Endothelial cell of umbilical vein (primary cell): ENCODE data around the gene HOXD4. TPM values are rescaled to one million over a fixed set of nuclear protein-coding genes. Genes with fewer than 3 reads are reported as not detected.

Source experiments
- BruUV-seq: library from RNA; stranded (reverse); fragments of 400-500 nt; replicated peaks from 2 replicates; lab custom pipeline; 2021; lab: Mats Ljungman, UMichigan
- CTCF ChIA-PET: fragments of 300-600, 350-600 bp; sonication (Branson Sonifier 250); formaldehyde crosslinking; loops from one replicate; lab custom pipeline; 2021; ENCODE audit warnings: antibody characterized with exemption, inconsistent platforms; lab: Charles Lee
- POLR2A ChIA-PET: fragments of 300-600, 350-600 bp; sonication (Branson Sonifier 250); formaldehyde crosslinking; loops from one replicate; lab custom pipeline; 2021; ENCODE audit warnings: antibody characterized with exemption, inconsistent platforms; lab: Charles Lee
- DNase-seq: peaks from one replicate; pipeline ENCODE4 v3.0.0-alpha.2; 2011; ENCODE audit warnings: low read depth, low spot score
- FAIRE-seq: peaks from 2 replicates; lab custom pipeline; 2011; peaks lifted over from hg19 to GRCh38; lab: Jason Lieb, UNC
- H2AFZ ChIP-seq: 2 replicates; pipeline ENCODE4 v1.6.0; 2012; ENCODE audit warnings: low read depth, low read length, control low read depth, inconsistent platforms
- H3K27ac ChIP-seq: 2 replicates; pipeline ENCODE4 v1.5.1; 2011; ENCODE audit warnings: low read depth, mild to moderate bottlenecking, control low read depth, low read length, moderate library complexity; ENCODE audit not compliant: insufficient read depth
- H3K27me3 ChIP-seq, 2 experiments: 2 replicates each; pipeline versions ENCODE4 v1.6.0 to v1.6.1; 2011; ENCODE audit warnings: low read length in 2 of 2, mixed read lengths in 1 of 2; ENCODE audit not compliant: control insufficient read depth in 2 of 2, insufficient read depth in 2 of 2
- H3K36me3 ChIP-seq, 2 experiments: 2 replicates in 1 of 2; 3 replicates in 1 of 2; pipeline ENCODE4 v1.5.1; 2011; ENCODE audit warnings: low read length in 2 of 2, mild to moderate bottlenecking in 1 of 2, moderate library complexity in 1 of 2; ENCODE audit not compliant: control insufficient read depth in 2 of 2, insufficient read depth in 2 of 2; ENCODE audit errors: extremely low read depth in 1 of 2
- H3K4me1 ChIP-seq: 3 replicates; pipeline ENCODE4 v1.5.1; 2011; ENCODE audit warnings: mild to moderate bottlenecking, low read length; ENCODE audit not compliant: control insufficient read depth, insufficient read depth; ENCODE audit errors: extremely low read depth
- H3K4me2 ChIP-seq: 2 replicates; pipeline ENCODE4 v1.6.1; 2011; ENCODE audit warnings: low read length, control low read depth, mixed read lengths; ENCODE audit not compliant: insufficient read depth
- H3K4me3 ChIP-seq, 3 experiments: fragments of 200-600 bp in 1 of 3; sonication (generic), shearing (Covaris generic) in 1 of 3; replicated peaks in 1 of 3; 2 replicates each; pipeline ENCODE4 v1.5.1; 2011 to 2016; ENCODE audit warnings: control low read depth in 3 of 3, low read length in 3 of 3, mild to moderate bottlenecking in 2 of 3, inconsistent platforms in 1 of 3, low read depth in 1 of 3, moderate library complexity in 1 of 3; ENCODE audit not compliant: insufficient read depth in 1 of 3
- H3K79me2 ChIP-seq: 2 replicates; pipeline ENCODE4 v1.6.0; 2012; ENCODE audit warnings: low read length, inconsistent platforms; ENCODE audit not compliant: control insufficient read depth, insufficient read depth
- H3K9ac ChIP-seq: replicated peaks from 2 replicates; pipeline ENCODE3; 2011; ENCODE audit warnings: low read length, control low read depth; ENCODE audit not compliant: insufficient read depth; ENCODE audit errors: extremely low read depth
- H3K9me1 ChIP-seq: replicated peaks from 3 replicates; pipeline ENCODE4 v1.6.0; 2011; ENCODE audit warnings: mild to moderate bottlenecking, low read length; ENCODE audit not compliant: control insufficient read depth, insufficient read depth; ENCODE audit errors: extremely low read depth
- H3K9me3 ChIP-seq: replicated peaks from 2 replicates; pipeline ENCODE4 v1.5.1; 2012; ENCODE audit warnings: low read length, inconsistent platforms; ENCODE audit not compliant: control insufficient read depth, insufficient read depth
- H4K20me1 ChIP-seq: replicated peaks from 2 replicates; pipeline ENCODE3; 2011; ENCODE audit warnings: mild to moderate bottlenecking, low read length; ENCODE audit not compliant: control insufficient read depth, insufficient read depth; ENCODE audit errors: extremely low read depth
- EZH2 ChIP-seq: IDR thresholded peaks from 2 replicates; pipeline ENCODE4 v1.6.1; 2012; ENCODE audit warnings: borderline replicate concordance, low read depth, mild to moderate bottlenecking, moderate library complexity, low read length, inconsistent platforms; ENCODE audit not compliant: severe bottlenecking
- dilution Hi-C: fragments of 300-500 bp; cut with MboI; formaldehyde crosslinking; loops from one replicate; pipeline ENCODE4 v1.15.0; 2019; ENCODE audit warnings: low sequenced_read_pairs; ENCODE audit not compliant: extremely low pct_ligation_motif_present
- intact Hi-C: fragments of 100-400 bp; cut with micrococcal nuclease; formaldehyde crosslinking; loops from one replicate; pipeline ENCODE4 v1.10.0; 2022
- polyA plus RNA-seq, 4 experiments: library from polyadenylated mRNA; depleted of rRNA in 3 of 4; stranded (reverse) in 3 of 4; unstranded in 1 of 4; fragments of >200 nt; gene quantifications; 2 replicates each; pipeline versions ENCODE4 v1.2.1 to v1.2.3, GENCODE V29; 2011 to 2012; ENCODE audit warnings: missing spikeins in 1 of 4
- total RNA-seq: library from RNA; stranded (reverse); gene quantifications from 2 replicates; pipeline ENCODE4 v1.2.3, GENCODE V29; 2021
- TF ChIP-seq, protein P1 (sequence below), 2 donors: IDR thresholded peaks; 1 replicate in 1 of 2; 2 replicates in 1 of 2; pipeline ENCODE4 v1.5.1; 2011; ENCODE audit warnings: low read length in 2 of 2, mild to moderate bottlenecking in 2 of 2, moderate library complexity in 2 of 2, control low read depth in 1 of 2, inconsistent platforms in 1 of 2, low read depth in 1 of 2; ENCODE audit not compliant: insufficient read depth in 1 of 2; ENCODE audit errors: extremely low read depth in 1 of 2

HOXD4 gene
- total and polyA plus RNA-seq, 2 donors (not counting 3 experiments of a cell fraction or from before 2014, with no cell fraction given), result 7.6 to 13.7 TPM

DNA sequence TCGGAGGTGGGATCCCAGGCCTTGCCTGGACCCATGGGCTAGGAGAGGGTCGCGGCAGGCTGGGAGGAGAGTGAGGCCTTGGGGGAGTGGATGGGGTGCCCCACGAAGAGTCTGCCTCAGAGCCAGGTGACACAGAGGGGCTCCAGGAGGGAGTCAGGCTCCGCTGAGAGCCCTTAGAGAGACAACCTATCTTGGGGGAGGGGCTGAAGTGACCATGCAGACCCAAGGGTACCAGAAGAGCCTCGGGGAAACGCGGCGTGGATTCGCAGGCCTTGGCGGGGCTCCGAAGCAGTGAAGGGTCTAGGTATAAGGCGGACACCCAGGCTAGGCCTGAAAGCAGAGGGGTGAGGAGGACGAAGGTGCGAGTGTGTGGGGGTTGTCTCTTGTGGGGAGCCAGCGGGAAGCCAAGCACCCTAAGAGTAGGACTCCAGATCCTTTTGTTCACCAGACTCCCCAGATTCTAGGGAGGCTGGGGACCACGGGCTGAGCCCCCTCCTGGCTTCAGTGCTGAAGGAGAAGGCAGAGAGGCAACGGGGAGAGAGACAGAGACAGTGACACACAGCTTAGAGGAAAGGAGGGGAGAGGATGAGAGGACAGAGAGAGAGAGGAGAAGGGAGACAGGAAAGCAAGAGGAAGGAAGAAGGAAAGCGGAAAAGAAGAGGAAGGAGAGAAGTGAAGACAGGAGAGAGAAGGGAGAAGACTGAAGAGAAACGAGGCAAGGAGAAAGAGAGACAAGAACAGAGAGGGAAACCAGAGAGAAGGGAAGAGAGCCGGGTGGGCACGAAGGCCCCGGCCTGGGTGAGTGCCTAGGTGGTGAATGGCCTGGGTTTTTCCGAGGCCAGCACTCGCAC lies 45.4 kb upstream of the HOXD4 start:
- H3K36me3 ChIP-seq, result no peaks in the 10 kb centered on the region
- H3K4me2 ChIP-seq, result no peak overlapping the region
- no peak overlapping the region for H3K4me3 ChIP-seq
- peaks cover 83 to 96% of the 10 kb centered on the region in 2 experiments for H3K27me3 ChIP-seq
- TF ChIP-seq, protein P1, sequence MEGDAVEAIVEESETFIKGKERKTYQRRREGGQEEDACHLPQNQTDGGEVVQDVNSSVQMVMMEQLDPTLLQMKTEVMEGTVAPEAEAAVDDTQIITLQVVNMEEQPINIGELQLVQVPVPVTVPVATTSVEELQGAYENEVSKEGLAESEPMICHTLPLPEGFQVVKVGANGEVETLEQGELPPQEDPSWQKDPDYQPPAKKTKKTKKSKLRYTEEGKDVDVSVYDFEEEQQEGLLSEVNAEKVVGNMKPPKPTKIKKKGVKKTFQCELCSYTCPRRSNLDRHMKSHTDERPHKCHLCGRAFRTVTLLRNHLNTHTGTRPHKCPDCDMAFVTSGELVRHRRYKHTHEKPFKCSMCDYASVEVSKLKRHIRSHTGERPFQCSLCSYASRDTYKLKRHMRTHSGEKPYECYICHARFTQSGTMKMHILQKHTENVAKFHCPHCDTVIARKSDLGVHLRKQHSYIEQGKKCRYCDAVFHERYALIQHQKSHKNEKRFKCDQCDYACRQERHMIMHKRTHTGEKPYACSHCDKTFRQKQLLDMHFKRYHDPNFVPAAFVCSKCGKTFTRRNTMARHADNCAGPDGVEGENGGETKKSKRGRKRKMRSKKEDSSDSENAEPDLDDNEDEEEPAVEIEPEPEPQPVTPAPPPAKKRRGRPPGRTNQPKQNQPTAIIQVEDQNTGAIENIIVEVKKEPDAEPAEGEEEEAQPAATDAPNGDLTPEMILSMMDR (IDR thresholded peaks at IDR 0.05; ENCODE audit: extremely low read depth in 1 of 2, insufficient read depth in 1 of 2, low read depth in 1 of 2, low read length in 2 of 2), result no peak
- TF ChIP-seq EZH2, result peak; percentile 52
- ChIA-PET POLR2A (no interaction called here), CTCF (interaction anchor here (1.9 kb wide), 1 partner anchor 8 kb away, joined by 7 read pairs; no protein-coding TSS in a partner anchor)
- no peaks in the 10 kb centered on the region for H3K9me3 ChIP-seq
- no peak overlapping the region for H3K27ac ChIP-seq
- H3K79me2 ChIP-seq, result no peaks in the 10 kb centered on the region
- no peak for FAIRE-seq
- H2AFZ ChIP-seq, result no peak overlapping the region
- H4K20me1 ChIP-seq, result no peaks in the 10 kb centered on the region
- dilution Hi-C loops (no loop called here), intact Hi-C loops (no loop called here)
- no peak for DNase-seq
- H3K9ac ChIP-seq, result no peak overlapping the region
- H3K9me1 ChIP-seq, result no peaks in the 10 kb centered on the region
- no TSS peak for BruUV-seq
- no peaks in the 10 kb centered on the region for H3K4me1 ChIP-seq
